Esophagus muscularis mucosa (tissue), 4 donors: ENCODE measurements around the gene ZNF891.

Experiments used
- CTCF ChIP-seq, 3 experiments: fragments of 200-600 bp in 2 of 3; fragments of 450-650 bp in 1 of 3; sonication (generic) in 2 of 3; IDR thresholded peaks; one replicate each; pipeline ENCODE4 v1.5.1; 2017 to 2019; ENCODE audit warnings: antibody characterized with exemption in 3 of 3, mild to moderate bottlenecking in 2 of 3, moderate library complexity in 1 of 3
- EP300 ChIP-seq: sonication (generic); formaldehyde crosslinking; IDR thresholded peaks from one replicate; pipeline ENCODE4 v1.6.1; 2017; ENCODE audit warnings: antibody characterized with exemption
- POLR2AphosphoS5 ChIP-seq, 2 donors: sonication (generic); formaldehyde crosslinking; IDR thresholded peaks; one replicate each; pipeline ENCODE4 v1.6.1; 2017; ENCODE audit warnings: antibody characterized with exemption in 2 of 2

GRCh38 chr12:133124674-133125073 is 5.4 kb downstream of the ZNF891 start:
- TF ChIP-seq CTCF (IDR thresholded peaks at IDR 0.05) (no peak), POLR2AphosphoS5 (IDR thresholded peaks at IDR 0.05) (no peak), EP300 (no peak)
